Activated CD8-positive, alpha-beta memory T cell treated with anti-CD3 and anti-CD28 coated beads, Interleukin-2, amount 50 U/mL, for 24 hours (primary cell): ENCODE results near the gene HOXB13.

Experiments used
- DNase-seq: peaks from one replicate; pipeline ENCODE4 v3.0.0-alpha.2; 2020; ENCODE audit errors: extremely low read depth

Gene HOXB13

GRCh38 chr17:48728232-48729231 lies at the start of gene HOXB13:
TSS of gene HOXB13 (minus strand) at chr17:48728750. CDS start at chr17:48728593, 157 bp downstream.
- DNase-seq: no peak

GRCh38 chr17:48776602-48777001 lies 48.1 kb upstream of the HOXB13 start:
- DNase-seq: no peak

- DNase-seq: no peak
Observed at GRCh38 chr17:48773245-48773644, 44.7 kb upstream of the HOXB13 start.

GRCh38 chr17:48770954-48771353 lies 42.4 kb upstream of the HOXB13 start:
- no peak for DNase-seq

GRCh38 chr17:48769009-48769675 lies 40.6 kb upstream of the HOXB13 start:
- DNase-seq: no peak

- no peak for DNase-seq
Observed at GRCh38 chr17:48767263-48767774, 38.8 kb upstream of the HOXB13 start.

- DNase-seq: no peak
Observed at GRCh38 chr17:48761114-48761513, 32.6 kb upstream of the HOXB13 start.

- DNase-seq: no peak
Observed at GRCh38 chr17:48760411-48760810, 31.9 kb upstream of the HOXB13 start.

GRCh38 chr17:48759288-48759687 lies 30.7 kb upstream of the HOXB13 start:
- DNase-seq: no peak

- DNase-seq: no peak
Observed at GRCh38 chr17:48757524-48757961, 29.0 kb upstream of the HOXB13 start.

GRCh38 chr17:48756830-48757251 lies 28.3 kb upstream of the HOXB13 start:
- no peak for DNase-seq

- DNase-seq: no peak
Observed at GRCh38 chr17:48755356-48755755, 26.8 kb upstream of the HOXB13 start.

- no peak for DNase-seq
Observed at GRCh38 chr17:48754500-48755261, 26.1 kb upstream of the HOXB13 start.

- no peak for DNase-seq
Observed at GRCh38 chr17:48753794-48754499, 25.4 kb upstream of the HOXB13 start.

- no peak for DNase-seq
Observed at GRCh38 chr17:48752399-48753288, 24.1 kb upstream of the HOXB13 start.

- DNase-seq: no peak
Observed at GRCh38 chr17:48751733-48752398, 23.3 kb upstream of the HOXB13 start.

- DNase-seq: no peak
Observed at GRCh38 chr17:48751172-48751571, 22.6 kb upstream of the HOXB13 start.

GRCh38 chr17:48749621-48750553 lies 21.3 kb upstream of the HOXB13 start:
- DNase-seq: no peak
